Right ventricle myocardium superior (tissue), 1 donor: ENCODE results near the gene HTRA3. TPM values are rescaled to one million over a fixed set of nuclear protein-coding genes. Genes with fewer than 3 reads are reported as not detected.

ENCODE experiments used
- ATAC-seq: fragments of 200-7000 bp; cut with Tn5 transposase; one replicate; pipeline ENCODE4 v1.9.1; 2020; ENCODE audit warnings: mild to moderate bottlenecking; ENCODE audit not compliant: poor library complexity
- DNase-seq: peaks from one replicate; pipeline ENCODE4 v3.0.0-alpha.2; 2020
- intact Hi-C: fragments of 100-400 bp; cut with DNase I; formaldehyde crosslinking; loops from one replicate; pipeline ENCODE4 v1.11.2; 2022
- total RNA-seq: library from RNA; stranded (reverse); fragmentation: NEBNext Ultra II Directional; extraction: Animal tissue kit (Norgen Biotek cat#: 25700); gene quantifications from one replicate; pipeline ENCODE4 v1.2.1, GENCODE V29; 2021
- donor health status: DM: no; HTN: yes; CAD: no; lungs with severe emphysema.

Gene HTRA3
- total RNA-seq, 1 donor from 2014 or later: 123 TPM

- peak; percentile 38 for DNase-seq
- peak; percentile 8 for ATAC-seq
- intact Hi-C loops: no loop called here
Measured at GRCh38 chr4:8352368-8353157, 83.0 kb downstream of the HTRA3 start.

- ATAC-seq (no peak), DNase-seq (no peak)
- intact Hi-C loops: no loop called here
Measured at GRCh38 chr4:8353158-8353669, 83.7 kb downstream of the HTRA3 start.

GRCh38 chr4:8353912-8354453, 84.4 kb downstream of the HTRA3 start:
- intact Hi-C loops: no loop called here
- DNase-seq (no peak), ATAC-seq (no peak)

- DNase-seq (no peak), ATAC-seq (no peak)
- intact Hi-C loops: no loop called here
Measured at GRCh38 chr4:8355306-8355705, 85.8 kb downstream of the HTRA3 start.

GRCh38 chr4:8355864-8356565, 86.5 kb downstream of the HTRA3 start:
- peak; percentile 41 for ATAC-seq
- intact Hi-C loops: no loop called here
- peak; percentile 31 for DNase-seq

Other genes starting within 250 kb of the HTRA3 start
- 26.8 TPM for gene ABLIM2, start 110.9 kb upstream of the HTRA3 start, total RNA-seq
- 8.2 TPM for gene SH3TC1, start 70.5 kb upstream of the HTRA3 start, total RNA-seq
- 22.5 TPM for gene ACOX3, start 171.0 kb downstream of the HTRA3 start, total RNA-seq
- 8.4 TPM for gene TRMT44, start 171.0 kb downstream of the HTRA3 start, total RNA-seq